ENCODE results near the gene TMEM175. TPM values are rescaled to one million over a fixed set of nuclear protein-coding genes. Genes with fewer than 3 reads are reported as not detected.

The TMEM175 gene
- total and polyA plus RNA-seq, 2 of the 8 experiments (the other 6 are each of a cell fraction or from before 2014, with no cell fraction given): 4.9 to 20.7 TPM

- H3K79me1 ChIP-seq (ENCODE audit: low read depth, low read length): no peaks in the 10 kb centered on the region; the same call in 1 of the 2 replicates
- H2BK20ac ChIP-seq (ENCODE audit: low read length): no peak overlapping the region
- H3K9ac ChIP-seq (replicated peaks in 1 of 4; ENCODE audit: extremely low read depth in 1 of 4, low read depth in 3 of 4, low read length in 3 of 4): no peak overlapping the region
- H3K4me2 ChIP-seq (ENCODE audit: insufficient read depth in 1 of 2, low read depth in 2 of 2, low read length in 2 of 2): no peak overlapping the region
- H3K9me3 ChIP-seq (ENCODE audit: insufficient read depth in 2 of 2, low read depth in 1 of 2, low read length in 1 of 2): peaks cover 0 to 6% of the 10 kb centered on the region in 2 experiments; a peak in 1 of 4 replicates
- H3K56ac ChIP-seq (replicated peaks; ENCODE audit: insufficient read length, low read depth, low read length): no peak overlapping the region
- H3K23me2 ChIP-seq (ENCODE audit: low read depth, low read length): no peaks in the 10 kb centered on the region; the same call in 1 of the 2 replicates
- H3K18ac ChIP-seq (ENCODE audit: extremely low read depth, low read length): no peak overlapping the region
- H2BK15ac ChIP-seq (ENCODE audit: low read length): no peak overlapping the region
- H3K27ac ChIP-seq (ENCODE audit: low read depth, low read length): no peak overlapping the region
- no peak overlapping the region for H3K14ac ChIP-seq (ENCODE audit: insufficient read length)
- no peaks in the 10 kb centered on the region for H3K79me2 ChIP-seq (ENCODE audit: control insufficient read depth in 1 of 2, insufficient read depth in 2 of 2, low read length in 2 of 2)
- H3K36me3 ChIP-seq (ENCODE audit: control insufficient read depth in 2 of 4, insufficient read depth in 4 of 4, low read length in 3 of 4): peaks cover 0 to 10% (median 5%) of the 10 kb centered on the region in 4 experiments; a peak in 5 of 8 replicates
- H2AFZ ChIP-seq (ENCODE audit: low read length): no peak overlapping the region
- no peak overlapping the region for H4K5ac ChIP-seq (ENCODE audit: insufficient read length, low read depth, low read length)
- no peak overlapping the region for H2BK12ac ChIP-seq (ENCODE audit: low read depth, low read length)
- H3K23ac ChIP-seq (ENCODE audit: insufficient read length): no peak overlapping the region
- POLR2A ChIA-PET (ENCODE audit: partially characterized antibody): interaction anchor here (0.6 kb wide), 1 partner anchor 848 kb away, joined by 3 read pairs; no protein-coding TSS in a partner anchor
- 93% methylated on average over 12 of the region's 16 CpGs; no CpG with 5 or more reads in 1 of the 2 experiments for WGBS, 2 experiments (ENCODE audit: extremely low coverage in 1 of 2, insufficient coverage in 1 of 2, insufficient read length in 1 of 2, insufficient replicate concordance in 2 of 2, low coverage in 1 of 2, low lambda C conversion rate in 2 of 2, missing lambda C conversion rate in 1 of 2)
- no peak overlapping the region; the same call in 1 of the 2 replicates for H2BK5ac ChIP-seq (ENCODE audit: low read depth, low read length)
- H3K4ac ChIP-seq (replicated peaks; ENCODE audit: insufficient read length, low read depth, low read length): no peak overlapping the region
- CTCF ChIA-PET (ENCODE audit: partially characterized antibody): interaction anchor here (0.6 to 5.1 kb wide), 7 partner anchors 9 to 658 kb away, joined by 3 to 34 read pairs (median 4); no protein-coding TSS in a partner anchor
- no peak overlapping the region for H2AK5ac ChIP-seq (ENCODE audit: low read depth, low read length)
- no peaks in the 10 kb centered on the region for H3K4me1 ChIP-seq (replicated peaks in 1 of 4; ENCODE audit: control insufficient read depth in 3 of 4, insufficient read depth in 4 of 4, low read length in 3 of 4)
- H4K8ac ChIP-seq (ENCODE audit: extremely low read depth, insufficient read depth, low read length): no peak overlapping the region
- no peak overlapping the region for H3K4me3 ChIP-seq (ENCODE audit: extremely low read depth in 1 of 4, insufficient read depth in 2 of 4, low read depth in 3 of 4, low read length in 4 of 4)
- no peaks in the 10 kb centered on the region for H3K27me3 ChIP-seq (replicated peaks in 1 of 4; ENCODE audit: control insufficient read depth in 3 of 4, extremely low read depth in 1 of 4, insufficient read depth in 3 of 4, low read length in 3 of 4)
- DNase-seq (ENCODE audit: low read depth in 1 of 2, low spot score in 2 of 2): no peak
- H4K91ac ChIP-seq (replicated peaks; ENCODE audit: insufficient read length, low read length): no peak overlapping the region
- FAIRE-seq: no peak
- no peak overlapping the region for H2BK120ac ChIP-seq (replicated peaks; ENCODE audit: low read depth, low read length)
- peaks cover 0 to 16% of the 10 kb centered on the region in 2 experiments for H4K20me1 ChIP-seq (replicated peaks in 1 of 2; ENCODE audit: control insufficient read depth in 1 of 2, insufficient read depth in 2 of 2, low read length in 2 of 2)
- TF ChIP-seq BACH1 (IDR thresholded peaks at IDR 0.05; ENCODE audit: low read length): no peak
- no peak for TF ChIP-seq SRF (IDR thresholded peaks at IDR 0.05; ENCODE audit: low read depth, low read length)
- TF ChIP-seq EGR1 (IDR thresholded peaks at IDR 0.05; ENCODE audit: borderline replicate concordance, low read depth, low read length): no peak
- no peak for TF ChIP-seq SIRT6 (IDR thresholded peaks at IDR 0.05; ENCODE audit: low read length)
- TF ChIP-seq HDAC6 (IDR thresholded peaks at IDR 0.05; ENCODE audit: low read depth, low read length): no peak
- no peak for TF ChIP-seq KDM4A (IDR thresholded peaks at IDR 0.05; ENCODE audit: low read depth, low read length, severe bottlenecking)
- TF ChIP-seq POLR2A (IDR thresholded peaks at IDR 0.05; ENCODE audit: control extremely low read depth in 1 of 2, low read depth in 2 of 2, low read length in 2 of 2): no peak
- TF ChIP-seq CTBP2 (IDR thresholded peaks at IDR 0.05; ENCODE audit: borderline replicate concordance, insufficient read depth, insufficient read length, low read length): no peak
- TF ChIP-seq KDM1A (IDR thresholded peaks at IDR 0.05; ENCODE audit: borderline replicate concordance, low read length): no peak
- no peak for TF ChIP-seq MAFK (IDR thresholded peaks at IDR 0.05; ENCODE audit: low read depth, low read length)
- no peak for TF ChIP-seq FOSL1 (IDR thresholded peaks at IDR 0.05; ENCODE audit: insufficient read depth, low read depth, low read length)
- no peak for TF ChIP-seq RXRA (IDR thresholded peaks at IDR 0.05; ENCODE audit: insufficient read depth, low read depth, low read length)
- no peak for TF ChIP-seq KDM5A (IDR thresholded peaks at IDR 0.05; ENCODE audit: low read length)
- TF ChIP-seq CBX5 (IDR thresholded peaks at IDR 0.05; ENCODE audit: low read depth, low read length): no peak
- no peak for TF ChIP-seq JUN (IDR thresholded peaks at IDR 0.05; ENCODE audit: low read depth, low read length)
- TF ChIP-seq CEBPB (IDR thresholded peaks at IDR 0.05; ENCODE audit: low read depth, low read length): no peak
Measured at GRCh38 chr4:889516-889915, 42.7 kb upstream of the TMEM175 start.
